Epithelial cell of alveolus of lung (primary cell): ENCODE data around the gene DONSON. TPM values are rescaled to one million over a fixed set of nuclear protein-coding genes. Genes with fewer than 3 reads are reported as not detected.

Source experiments
- total RNA-seq: library from RNA; depleted of rRNA; stranded (reverse); fragments of >200 nt; gene quantifications from 2 replicates; pipeline ENCODE4 v1.2.1, GENCODE V29; 2015

Gene DONSON, protein sequence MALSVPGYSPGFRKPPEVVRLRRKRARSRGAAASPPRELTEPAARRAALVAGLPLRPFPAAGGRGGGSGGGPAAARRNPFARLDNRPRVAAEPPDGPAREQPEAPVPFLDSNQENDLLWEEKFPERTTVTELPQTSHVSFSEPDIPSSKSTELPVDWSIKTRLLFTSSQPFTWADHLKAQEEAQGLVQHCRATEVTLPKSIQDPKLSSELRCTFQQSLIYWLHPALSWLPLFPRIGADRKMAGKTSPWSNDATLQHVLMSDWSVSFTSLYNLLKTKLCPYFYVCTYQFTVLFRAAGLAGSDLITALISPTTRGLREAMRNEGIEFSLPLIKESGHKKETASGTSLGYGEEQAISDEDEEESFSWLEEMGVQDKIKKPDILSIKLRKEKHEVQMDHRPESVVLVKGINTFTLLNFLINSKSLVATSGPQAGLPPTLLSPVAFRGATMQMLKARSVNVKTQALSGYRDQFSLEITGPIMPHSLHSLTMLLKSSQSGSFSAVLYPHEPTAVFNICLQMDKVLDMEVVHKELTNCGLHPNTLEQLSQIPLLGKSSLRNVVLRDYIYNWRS
- total RNA-seq = 25.6 and 28.1 TPM in 2 replicates

DNA sequence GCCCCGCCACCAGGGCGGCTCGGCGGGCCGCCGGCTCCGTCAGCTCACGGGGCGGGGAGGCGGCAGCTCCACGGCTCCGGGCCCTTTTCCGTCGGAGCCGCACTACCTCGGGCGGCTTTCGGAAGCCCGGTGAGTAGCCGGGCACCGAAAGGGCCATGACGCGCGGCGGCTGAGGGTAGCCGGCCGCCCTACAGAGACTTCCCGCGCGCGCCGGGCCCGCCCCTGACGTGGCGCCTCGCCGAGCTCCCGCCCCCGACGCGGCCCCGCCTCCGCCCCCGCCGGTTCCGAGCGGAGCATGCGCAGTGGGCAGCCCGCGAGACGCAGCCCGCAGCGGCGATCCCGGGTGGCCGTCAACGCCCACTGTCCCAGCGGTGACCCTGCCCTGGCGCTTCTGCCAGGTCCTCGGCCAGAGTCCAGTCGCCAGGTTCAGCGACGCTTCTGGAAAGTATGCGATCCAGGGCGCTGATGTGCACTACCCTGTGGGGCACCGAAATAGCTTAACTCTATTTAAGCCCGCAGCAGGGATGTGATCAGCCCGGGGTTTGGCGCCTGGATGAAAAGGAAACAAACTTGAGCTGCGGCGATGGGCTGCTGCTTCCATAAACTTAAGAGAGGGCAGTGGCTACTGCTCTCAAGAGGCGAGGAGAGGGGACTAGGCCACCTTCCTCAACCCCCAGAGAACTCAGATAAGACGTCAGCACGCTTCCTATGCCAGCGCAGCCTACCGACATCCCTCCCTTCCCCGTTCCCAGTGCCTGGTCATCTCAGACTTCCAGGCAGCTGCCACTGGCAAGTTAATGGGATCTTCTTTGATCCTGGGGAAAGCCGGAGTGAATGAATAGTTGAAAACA is at the start of gene DONSON:
Gene DONSON, minus strand, starts transcription at position 200 of the 851 bp plus-strand sequence. Its CDS starts 43 bp downstream, at position 157.

DNA sequence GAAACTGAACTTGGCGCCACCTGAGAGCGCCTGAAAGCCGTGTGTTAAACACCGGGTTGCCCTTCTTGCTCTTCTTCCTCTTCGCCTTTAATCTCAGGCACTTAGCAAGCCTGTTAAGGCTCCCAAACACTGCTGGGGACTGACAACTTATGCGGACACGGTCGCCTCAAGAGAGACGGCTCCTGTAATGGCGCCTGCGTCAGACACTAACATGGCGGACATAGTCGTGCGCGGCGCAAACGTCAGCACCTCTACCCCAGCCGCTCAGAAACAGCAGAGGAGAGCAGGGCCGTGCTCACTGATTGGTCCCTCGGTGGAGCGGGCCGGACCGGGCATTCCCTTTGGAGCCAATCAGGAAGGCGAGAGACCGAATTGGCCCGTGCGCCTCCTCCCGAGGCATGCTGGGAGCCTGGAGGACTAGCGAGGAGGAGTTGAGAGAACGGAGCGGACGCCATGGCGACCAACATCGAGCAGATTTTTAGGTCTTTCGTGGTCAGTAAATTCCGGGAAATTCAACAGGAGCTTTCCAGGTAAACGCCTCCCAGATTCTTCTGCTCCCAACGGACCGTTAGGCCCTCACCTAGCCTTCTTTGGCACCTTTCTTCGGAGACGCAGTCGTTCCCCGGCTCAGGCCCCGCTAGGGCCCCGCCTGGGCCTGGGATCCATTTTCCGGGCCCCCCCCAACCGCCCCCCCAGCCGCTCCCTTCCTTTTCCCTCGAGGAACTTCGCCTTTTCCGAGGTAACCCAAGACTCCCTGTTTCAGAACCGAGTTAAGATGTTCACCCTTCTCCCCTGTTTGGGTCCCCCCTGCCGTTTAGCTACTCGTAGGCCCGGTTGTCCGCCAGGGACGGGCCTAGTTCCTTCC is 45.6 kb downstream of the DONSON start, which contains the start of gene SON:
Gene SON, plus strand, starts transcription at position 399 of the 865 bp plus-strand sequence. Its CDS starts 55 bp downstream, at position 454.

GRCh38 chr21:33541756-33542639 is 46.5 kb downstream of the DONSON start, which contains the start of gene GART:
GART (minus strand) TSS chr21:33542117; CDS start chr21:33539315, 2,802 bp downstream.

Other genes with a start within 250 kb of the DONSON start
- 68.6 and 69.0 TPM in 2 replicates for gene IFNGR2, start 185.3 kb downstream of the DONSON start, total RNA-seq
- 21.3 and 42.6 TPM in 2 replicates for gene TMEM50B, start 108.7 kb downstream of the DONSON start, total RNA-seq
- gene DNAJC28, start 97.0 kb downstream of the DONSON start, total RNA-seq = 0.64 and 1.0 TPM in 2 replicates
- gene GART, start 46.6 kb downstream of the DONSON start, total RNA-seq = 82.7 and 121 TPM in 2 replicates
- 97.6 and 166 TPM in 2 replicates for gene SON, start 45.6 kb downstream of the DONSON start, total RNA-seq
- 12.8 and 36.5 TPM in 2 replicates for gene CRYZL1, start 53.1 kb upstream of the DONSON start, total RNA-seq
- 20.0 and 34.0 TPM in 2 replicates for gene ITSN1, start 53.8 kb upstream of the DONSON start, total RNA-seq